Activated gamma-delta T cell (primary cell): ENCODE measurements around the gene INF2.

Experiments used
- DNase-seq: peaks from one replicate; lab custom pipeline; 2025; lab: John Stamatoyannopoulos, UW

Gene INF2

DNA sequence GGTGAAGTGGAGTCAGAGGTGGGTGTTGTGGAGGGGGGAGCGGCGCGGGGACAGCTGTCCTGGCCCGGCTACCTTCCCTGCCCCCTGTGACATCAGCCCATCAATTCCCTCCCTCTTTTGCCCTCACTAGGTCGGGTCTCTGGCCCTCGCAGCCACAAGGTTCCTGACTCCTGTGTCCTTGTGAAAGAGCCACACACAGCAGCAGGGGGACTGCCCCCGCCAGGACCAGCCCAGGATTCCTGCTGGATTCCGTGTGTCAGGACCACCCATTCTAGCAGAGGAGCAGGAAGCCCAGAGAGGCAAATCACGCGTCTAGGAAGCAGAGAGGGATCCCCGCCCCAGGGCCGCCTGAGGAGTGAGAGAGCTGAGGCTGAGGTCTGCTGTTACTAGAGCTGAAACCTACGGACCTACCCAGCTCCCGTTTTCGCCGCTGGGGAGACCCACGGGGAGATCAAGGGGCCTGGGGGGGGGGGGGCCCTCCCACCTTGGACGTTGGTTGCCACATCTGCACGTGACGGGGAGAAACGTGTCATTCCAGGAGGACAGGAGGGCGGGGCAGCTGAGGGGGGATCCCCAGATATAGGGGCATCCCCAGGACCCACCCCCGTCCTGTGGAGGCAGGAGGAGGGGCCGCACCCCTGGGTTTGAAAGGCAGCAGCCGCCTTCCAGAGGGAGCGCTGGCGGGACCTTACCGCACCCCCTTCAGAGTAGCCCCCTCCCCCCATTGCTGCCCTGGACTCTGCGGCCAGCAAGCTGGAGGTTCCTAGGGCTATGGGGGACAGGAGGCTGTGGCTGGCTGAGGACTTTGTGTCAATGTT, 12.5 kb upstream of the INF2 start:
- no peak for DNase-seq

DNA sequence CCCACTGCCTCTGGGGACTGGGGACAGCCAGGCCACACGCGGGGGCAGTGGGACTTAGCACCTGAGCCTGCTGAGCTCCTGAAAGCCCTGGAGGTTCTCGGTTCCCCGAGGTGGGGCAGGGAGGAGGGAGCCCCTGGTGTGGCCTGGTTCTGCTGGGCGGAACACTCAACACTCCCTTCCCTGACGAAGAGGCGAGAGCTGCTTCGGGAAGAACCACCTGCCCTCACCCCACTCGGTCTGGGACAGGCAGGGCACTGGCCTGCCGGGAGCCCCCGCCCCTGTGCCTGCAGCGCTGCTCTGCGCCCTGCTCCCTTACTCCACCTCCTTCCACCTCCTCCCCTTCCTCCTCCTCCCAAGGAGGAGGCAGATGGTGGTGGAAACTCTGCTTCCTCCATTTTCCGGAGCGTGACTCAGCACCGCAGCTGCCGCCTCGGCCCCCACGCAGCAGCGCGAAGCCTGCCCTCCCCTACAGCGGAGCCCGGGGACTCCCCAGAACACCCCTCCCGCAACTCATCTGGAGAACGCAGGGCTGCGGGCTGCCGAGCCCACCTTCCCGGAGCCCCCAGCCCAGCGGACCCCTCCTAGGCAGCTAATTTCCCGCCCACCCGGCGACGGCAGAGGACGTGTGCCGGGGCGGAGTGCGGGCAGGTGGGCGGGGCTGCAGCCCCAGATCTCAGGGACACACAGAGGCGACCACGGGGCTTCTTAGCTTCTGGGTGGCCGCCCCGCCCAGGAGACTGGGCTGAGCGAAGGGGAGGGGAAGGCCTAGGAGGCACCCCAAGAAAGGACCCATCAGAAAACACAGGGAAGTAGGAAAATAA, 11.7 kb upstream of the INF2 start:
- no peak for DNase-seq

DNA sequence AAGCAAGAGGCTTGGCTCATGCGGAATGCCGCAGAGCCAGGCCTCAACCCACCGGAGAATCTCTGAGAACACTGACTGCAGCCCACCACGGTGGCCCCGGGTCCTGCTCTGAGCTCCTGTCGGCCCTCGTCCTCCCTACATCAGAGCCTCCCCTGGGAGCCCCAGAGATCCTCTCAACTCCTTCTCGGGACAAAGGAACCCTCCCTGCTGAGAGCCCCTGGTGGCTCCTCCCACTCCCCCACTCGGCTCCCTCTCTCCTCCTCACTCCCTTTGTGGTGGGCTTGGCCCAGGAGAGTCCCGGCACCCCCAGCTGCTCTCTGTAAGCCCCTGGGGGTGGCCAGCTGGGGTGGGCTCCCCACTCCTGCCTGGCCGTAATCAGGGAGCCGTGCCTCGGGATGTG, 11.1 kb upstream of the INF2 start:
- no peak for DNase-seq

DNA sequence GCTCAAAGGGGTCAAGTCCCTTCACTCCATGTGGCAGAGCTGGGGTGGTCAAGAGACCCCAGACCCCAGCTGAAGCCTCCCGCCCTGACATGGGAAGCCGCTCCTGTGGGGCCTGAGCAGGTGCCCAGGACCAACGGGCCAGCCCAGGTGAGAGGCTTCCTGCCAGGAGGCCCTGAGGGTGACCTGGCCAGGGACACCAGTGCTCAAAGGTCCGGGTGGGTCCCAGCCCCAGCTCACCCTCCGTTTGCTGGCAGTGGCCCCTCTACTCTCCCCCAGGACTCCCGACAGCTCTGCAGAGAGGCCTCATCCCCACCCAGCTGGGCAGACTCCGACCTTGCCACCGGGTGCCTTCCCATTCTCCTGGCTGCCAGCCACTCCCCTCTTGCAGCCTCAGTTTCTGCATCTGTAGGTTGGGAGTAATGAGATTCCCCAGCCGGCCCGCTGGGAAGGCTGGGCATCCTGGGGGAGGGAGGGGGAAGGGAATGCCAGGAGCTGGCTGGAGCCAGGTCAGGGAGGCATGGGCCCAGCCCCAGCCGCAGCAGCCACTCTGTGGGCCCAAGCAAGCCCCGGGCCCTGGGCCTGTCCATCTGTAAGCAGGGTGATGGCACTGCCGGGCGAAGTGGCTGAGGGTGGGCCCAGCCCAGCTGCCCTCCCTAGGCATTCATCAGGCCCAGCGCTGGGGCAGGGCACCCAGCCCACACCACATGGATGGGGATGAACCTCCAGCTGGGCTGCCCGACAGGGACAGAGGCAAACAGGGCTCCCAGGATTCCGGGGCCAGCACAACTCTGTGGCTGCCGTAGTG, 10.3 kb upstream of the INF2 start:
- DNase-seq, result no peak

DNA sequence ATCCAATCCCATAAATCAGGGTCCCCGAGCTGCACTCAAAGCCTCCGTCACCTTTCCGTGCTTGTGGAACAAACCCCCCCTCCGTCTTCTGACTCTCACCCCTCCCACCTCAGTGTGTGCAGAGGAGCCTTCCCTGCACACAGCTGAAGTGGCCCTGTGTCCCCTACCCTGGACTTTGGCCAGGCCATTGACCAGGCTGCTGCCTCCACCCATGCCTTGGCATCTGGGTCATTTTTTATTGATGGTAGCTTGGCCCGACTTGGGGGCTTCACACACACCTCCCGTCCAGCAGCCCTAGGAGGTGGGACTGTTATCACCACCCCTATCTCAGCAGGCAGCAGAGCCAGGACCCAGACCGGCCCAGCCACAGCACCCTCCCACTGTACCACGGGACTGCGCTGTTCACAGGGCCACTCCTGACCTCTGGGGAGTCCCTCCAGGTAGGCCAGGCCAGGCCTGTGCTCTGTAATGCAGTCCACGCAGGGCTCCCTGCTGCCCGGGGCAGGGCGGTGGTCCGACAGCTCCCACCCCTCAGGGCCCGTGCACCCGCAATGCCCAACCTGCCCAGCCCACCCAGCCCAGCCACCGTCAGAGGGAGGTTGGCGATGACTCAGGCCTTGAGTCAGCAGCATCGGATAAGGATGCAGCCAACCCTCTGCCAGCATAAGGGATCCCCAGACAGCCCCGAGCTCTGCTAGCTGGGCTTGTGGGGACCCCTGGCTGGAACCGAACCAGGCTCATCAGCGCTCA, 9.2 kb upstream of the INF2 start:
- no peak for DNase-seq

DNA sequence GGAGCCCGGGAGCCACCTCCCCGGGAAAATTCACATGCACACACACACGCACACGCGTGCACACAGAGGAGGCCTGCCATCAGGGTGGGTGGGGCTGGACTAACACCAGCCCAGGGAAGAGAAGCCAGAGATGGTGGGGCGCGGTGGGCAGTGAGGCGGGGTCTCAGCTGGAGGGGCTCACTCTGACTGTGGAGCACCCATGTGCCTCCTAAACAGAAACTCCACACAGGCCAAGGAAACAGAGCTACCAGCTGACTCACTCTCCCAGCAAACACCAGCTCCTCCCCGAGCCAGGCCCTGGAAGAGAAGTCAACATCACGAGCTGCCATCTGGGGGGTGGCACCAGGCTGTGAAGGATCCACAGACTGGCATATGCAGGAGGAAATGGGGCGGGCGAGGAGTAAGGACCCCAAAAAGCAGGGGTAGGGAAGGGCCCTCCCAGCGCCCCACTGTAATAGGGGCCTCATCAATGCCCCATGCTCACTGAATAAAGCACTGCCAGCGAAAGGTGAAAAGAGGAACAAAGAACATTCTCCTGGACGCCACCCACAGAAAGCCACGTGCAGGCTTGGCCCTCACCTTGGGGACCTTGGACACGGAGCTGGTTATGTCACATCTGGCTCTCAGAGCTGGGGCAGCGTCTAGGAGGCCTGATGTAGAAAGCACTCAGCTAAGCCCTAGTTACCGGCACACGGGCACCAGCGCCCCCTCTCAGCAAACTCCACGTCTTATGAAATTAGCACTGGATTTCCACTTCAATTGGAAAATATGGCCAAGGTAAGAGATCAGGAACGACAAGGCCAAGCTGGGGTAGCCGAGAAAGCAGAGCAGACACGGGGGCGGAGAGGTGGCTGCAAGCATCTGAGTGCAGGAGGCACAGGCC, 8.4 kb upstream of the INF2 start:
- no peak for DNase-seq

DNA sequence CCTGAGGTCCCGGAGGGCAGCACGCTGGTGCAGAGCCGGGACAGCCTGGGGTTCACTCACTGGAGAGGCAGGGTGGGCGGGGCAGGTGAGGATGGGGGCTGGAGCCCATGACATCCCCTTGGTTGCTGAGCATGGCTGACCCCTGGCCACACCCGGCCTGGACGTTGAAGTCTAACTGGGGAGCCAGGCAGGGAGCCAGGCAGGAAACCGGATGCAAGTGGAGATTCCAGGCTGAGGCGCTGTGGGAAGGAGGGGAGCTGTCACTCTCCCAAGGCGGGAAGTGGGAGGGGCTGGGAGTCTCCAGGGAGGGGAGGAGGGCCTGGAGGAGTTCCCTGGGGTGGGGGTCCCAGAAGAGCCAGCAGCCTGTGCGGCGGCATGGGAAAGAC, 7.7 kb upstream of the INF2 start:
- DNase-seq, result no peak

DNA sequence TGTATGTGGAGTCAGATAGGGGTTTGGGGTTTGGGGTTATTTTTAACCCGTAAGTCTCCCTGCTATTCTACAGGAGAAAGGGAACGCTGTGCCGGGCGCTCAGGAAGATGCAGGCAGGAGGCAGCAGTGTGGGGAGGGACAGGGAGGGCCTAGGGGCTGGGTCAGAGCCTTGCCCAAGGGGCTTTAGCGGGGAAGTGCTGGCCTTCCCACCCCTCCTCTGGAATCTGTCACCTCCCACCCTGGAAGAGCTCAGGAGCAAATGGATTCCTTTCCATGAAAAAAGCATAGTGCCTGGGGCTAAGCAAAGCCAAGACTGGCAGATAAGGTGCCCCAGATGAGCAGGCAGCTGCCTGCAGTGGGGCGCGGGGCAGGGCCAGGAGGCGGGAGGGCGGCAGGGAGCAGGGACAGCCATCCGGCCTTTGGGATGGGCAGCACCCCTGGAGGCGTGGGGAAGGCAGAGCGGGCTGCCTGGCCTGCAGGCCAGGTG, 7.3 kb upstream of the INF2 start:
- DNase-seq, result no peak

DNA sequence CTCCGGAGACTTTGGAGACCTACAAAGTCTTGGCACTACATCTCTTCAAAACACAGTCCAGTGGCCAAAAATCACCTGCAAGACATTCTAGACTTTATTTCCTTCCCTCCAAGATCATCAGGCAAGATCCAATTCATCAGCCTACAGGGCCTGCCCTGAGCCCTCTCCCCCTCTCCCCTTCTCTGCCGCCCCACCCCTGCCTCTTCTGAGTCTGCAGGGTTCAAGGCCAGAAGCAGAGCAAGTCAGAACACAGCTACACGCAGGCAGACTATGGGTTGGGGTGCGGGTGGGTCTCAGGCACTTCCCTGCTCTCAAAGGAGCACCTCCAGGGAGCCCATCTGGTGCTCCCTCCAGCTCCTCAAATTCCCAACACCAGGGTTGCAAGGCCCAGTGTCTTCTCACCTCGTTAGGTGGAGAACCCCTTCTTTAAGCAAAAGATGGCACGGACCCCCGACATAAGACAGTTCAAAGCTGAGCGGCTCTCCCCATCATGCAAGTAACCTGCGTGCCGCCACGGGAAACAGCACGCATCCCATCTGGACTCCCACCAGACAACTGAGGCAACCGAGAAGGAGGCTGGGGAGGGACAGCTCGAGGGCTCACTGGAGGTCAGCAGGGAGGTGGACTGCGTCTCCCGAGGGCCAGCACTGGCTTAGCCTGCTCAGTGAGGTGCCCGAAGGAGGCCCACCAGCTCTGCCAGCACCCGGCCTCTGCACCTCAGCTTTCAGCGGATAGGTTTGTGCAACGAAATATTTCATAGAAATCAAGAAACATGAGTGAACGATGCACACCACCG, 5.6 kb upstream of the INF2 start:
- DNase-seq, result no peak

DNA sequence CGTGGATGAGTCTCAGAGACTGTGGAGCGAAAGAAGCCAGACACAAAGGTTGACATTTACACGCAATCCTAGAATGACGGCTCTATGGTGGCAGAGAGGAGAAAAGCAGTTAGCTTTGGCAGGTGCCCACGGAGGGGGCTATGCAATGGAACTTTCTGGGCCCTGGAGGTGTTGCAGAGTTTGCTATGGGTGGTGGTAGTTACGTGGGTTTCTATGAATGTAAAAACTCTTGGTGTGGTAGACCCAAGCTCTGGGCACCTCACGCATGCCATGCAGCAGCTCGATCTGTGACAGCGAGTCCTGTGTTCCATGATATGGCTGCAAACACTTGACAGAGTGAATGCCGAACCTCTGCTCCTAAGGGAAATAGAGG, 5.0 kb upstream of the INF2 start:
- no peak for DNase-seq

DNA sequence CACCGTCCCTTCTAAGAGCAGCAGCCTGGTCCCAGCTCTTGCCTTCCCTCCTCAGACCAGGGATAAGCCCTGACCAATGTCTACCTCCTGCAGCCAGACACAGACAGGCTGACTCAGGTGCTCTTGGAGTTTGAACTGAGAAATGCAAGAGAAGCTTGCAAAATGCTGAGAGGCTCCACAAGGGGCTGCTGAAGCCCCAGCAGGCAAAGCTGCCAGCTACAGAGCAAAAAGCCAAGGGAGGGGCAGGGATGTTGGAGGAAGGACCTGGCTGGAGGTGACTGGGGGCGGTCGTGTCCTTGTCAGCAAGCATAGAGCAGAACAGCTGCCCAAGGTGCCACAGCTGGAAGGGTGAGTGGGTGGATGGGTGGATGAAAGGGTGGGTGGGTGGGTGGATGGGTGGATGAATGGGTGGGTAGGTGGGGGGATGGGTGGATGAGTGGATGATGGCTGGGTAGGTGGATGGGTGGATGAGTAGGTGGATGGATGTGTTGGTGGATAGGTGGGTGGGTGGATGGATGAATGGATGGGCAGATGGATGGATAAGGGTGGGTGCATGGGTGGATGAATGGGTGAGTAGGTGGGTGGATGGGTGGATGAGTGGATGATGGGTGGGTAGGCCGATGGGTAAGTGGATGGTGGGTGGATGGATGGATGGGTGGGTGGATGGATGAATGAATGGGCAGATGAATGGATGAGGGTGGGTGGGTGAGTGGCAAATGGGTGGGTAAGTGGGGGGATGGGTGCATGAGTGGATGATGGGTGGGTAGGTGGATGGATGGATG, 4.0 kb upstream of the INF2 start:
- DNase-seq, result no peak

DNA sequence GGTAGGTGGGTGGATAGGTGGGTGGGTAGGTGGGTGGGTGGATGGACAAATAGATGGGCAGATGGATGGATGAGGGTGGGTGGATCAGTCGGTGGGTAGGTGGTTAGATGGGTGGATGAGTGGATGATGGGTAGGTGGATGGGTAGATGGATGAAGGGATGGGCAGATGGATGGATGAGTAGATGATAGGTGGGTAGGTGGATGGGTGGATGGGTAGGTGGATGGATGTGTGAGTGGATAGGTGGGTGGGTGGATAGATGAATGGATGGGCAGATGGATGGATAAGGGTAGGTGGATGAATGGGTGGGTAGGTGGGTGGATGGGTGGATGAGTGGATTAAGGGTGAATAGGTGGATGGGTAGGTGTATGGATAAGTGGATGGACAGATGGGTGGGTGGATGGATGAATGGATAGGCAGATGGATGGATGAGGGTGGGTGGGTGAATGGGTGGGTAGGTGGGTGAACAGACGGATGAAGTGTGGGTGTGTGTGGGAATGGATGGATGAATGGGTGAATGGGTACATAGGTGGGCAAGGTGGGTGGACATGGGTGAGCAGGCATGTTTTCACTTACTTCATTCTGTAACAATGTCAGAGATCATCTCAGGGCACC, 3.3 kb upstream of the INF2 start:
- DNase-seq, result no peak

DNA sequence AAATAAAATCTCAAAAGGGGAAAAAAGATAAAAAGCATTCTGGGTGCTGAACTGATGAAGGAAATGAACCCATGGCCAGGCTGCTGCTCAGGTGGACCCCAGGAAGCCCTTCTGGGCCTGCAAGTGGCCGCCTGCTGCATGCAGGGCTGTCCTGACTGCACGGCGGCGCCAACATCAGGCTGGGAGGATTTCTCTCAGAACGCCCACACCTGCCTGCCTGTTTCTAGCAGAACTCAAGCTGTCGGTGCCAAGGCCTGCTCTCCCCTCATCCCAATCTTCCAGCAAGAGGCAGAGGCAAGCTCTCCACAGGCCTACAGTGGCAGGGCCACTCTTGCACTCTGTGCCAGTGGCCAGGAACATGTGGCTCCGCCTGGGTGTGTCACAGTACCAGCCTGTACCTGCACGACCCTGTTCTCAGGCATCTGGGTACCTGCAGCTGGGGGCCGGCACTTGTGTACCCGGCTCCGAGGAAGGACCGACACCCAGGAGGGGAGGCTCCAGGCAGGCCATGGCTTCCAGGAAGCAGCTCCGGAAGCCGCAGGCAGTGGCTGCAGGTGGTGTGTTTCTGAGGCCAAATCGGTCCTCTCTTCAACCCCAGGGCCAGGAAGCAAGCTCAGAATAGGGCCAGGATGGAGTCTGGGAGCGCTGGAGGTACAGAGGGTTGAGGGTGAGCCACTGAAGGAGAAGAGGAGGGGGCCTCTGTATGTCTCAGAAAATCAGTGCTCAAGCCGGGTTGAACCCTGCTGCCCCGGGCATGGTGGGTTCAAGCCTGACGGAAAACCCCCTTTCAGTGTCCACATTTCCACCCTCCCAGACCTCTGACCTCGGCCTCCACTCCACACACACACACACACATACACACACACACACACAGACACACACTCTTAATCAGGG, 2.5 kb upstream of the INF2 start:
- DNase-seq, result no peak

DNA sequence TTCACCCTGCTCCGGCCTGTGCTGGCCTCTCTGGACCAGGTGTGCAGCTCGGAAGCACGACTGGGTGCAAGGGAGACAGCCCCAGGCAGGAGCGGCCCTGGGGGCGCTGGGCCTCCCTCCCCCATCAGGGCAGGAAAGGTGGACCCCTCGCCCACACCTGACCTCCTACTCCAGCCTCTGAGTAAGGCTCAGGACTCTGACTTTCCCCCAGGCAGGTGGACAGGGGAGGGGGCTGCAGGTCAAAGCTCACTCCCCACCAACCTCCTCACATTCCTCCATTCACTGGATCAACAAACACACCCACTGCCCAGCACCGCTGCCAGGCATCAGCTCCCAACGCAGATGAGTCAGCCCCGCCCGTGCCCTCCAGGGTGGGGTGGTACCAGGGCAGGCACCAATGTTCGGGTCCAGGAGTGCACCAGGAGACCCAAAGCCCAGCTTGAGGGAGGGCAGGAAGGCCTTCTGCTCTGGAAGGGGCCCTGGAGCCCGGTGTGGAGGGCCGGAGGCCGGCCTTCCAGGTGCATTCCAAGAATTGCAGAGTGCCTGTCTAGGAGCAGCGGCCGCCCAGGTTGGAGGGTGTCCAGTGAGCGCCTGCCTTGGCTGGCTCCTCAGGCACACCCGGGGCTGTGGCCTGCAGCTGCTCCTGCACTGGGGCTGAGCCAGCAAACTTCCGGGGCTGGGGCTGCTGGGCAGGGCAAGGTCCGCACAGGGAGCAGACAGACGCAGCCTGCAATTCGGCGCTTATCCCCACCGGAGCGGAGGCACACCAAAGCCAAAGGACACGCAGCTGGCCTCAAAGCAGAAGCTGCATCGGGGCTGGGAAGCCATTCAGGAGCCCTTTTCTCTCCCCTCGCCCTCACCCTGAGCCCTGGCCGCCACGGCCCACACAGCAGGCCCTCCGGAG, 1.6 kb upstream of the INF2 start:
- DNase-seq, result no peak

DNA sequence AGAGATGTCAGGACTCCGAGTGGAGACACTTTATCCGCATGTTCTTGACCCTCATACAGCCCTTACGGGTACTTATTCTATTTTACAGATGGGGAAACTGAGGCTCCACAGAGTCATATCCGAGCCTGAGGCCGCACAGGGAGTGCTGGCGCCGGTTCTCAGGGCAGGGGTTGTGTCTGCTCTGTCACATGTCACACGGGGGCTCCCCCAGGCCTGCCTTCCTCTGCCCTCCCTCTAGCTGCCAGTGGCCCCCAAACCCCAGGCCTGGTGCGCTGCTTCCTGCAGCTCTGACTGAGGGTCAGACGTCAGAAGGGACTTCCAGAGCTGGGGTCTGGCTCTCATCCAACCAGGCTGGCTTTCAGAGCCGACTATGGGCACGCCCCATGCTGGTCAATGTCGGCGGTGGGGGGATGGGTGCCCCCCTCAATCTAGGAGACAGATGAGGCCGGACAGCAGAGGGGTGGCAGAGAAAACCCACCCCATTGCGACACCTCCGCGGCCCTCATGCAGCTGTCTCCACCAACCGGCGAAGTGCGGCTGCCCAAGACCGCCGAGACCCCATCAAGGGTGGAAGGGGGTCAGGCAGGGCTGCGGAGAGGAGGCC, 811 bp upstream of the INF2 start:
- no peak for DNase-seq
